Forelimb muscle (tissue), 1 donor: ENCODE data around the gene RNASE11. TPM values are rescaled to one million over a fixed set of nuclear protein-coding genes. Genes with fewer than 3 reads are reported as not detected.
"Not testable (repeated sequence)": the region's sequence is repeated elsewhere in the genome, so short reads cannot be mapped to it uniquely, and the experiment has no call there.

Source experiments
- DNase-seq: peaks from one replicate; pipeline ENCODE4 v3.0.0-alpha.2; 2013; ENCODE audit warnings: low read depth
- polyA plus RNA-seq: library from polyadenylated mRNA; unstranded; fragments of 120-200 nt; gene quantifications from one replicate; pipeline ENCODE4 v1.2.1, GENCODE V29; 2013; ENCODE audit not compliant: insufficient read length

The RNASE11 gene
- not detected for polyA plus RNA-seq

DNA sequence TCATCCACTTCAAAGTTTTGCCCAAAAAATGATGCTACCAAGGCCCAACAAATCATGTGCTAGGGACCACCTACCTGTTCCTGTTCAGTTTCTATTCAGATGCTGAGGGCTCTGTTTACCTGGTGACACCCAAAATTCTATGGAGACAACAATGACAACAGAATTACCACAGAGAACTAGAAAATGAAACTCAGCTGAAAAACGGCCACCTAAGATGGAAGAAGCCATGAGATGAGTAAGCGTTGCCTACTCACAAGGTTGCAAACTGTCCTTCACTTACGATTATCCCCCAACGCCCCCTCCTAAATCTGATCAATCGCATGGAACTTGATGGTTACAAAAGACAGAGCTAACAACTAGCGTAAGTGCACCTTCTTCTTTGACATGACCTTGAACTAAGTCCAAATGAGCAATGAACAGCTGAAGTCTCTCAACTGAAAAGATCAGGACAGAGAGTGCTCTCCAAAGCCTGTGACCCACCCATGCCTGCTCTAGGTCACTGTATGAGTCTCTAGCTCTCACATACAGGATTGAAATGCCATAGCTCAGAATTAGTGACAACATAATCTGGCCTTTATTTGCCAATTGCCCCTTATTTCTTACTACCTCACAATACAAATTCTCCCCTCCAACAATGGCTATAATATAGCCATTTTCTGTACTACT is at the start of gene RNASE11:
Gene RNASE11 (minus strand): TSS at position 513 of the 666 bp plus-strand sequence.
- DNase-seq = no peak

DNA sequence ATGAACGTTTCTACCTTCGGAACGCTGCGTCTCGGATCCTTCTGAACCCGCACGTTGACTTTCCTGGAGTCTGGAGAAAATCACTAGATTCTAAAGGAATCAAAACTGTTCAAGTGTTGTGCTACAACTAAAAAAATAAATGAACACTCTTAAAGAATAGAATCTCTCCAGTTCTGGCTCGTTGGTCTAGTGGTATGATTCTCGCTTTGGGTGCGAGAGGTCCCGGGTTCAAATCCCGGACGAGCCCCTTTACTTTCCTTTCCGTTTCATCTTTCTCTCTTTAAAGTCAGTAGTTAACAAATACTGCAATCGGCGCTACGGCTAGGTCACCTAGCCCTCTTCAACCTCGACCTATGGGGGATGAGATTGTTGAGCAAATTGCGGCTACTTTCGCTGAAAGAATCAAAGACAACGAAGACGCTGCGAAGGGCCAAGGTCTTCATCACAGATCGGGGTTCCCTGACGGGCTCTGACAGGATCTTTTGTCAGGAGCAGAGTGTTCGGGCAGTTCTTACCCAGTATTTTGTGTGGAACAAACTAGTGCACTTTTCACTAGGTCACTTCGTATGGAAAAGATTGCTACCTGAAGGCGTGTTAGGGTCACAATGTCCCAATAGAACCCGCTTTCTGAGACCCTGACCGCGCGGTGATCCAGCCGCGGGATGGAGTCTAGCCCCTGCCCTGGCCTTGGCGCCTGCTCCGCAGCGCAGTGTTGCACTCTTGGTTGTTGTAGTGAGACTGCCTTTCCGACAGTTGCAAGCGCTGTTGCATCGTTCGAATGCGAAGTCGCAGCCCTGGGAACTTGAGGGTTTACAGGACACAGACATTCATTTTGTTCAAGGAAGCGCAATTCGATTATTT is 45.3 kb upstream of the RNASE11 start:
- no peak for DNase-seq

DNA sequence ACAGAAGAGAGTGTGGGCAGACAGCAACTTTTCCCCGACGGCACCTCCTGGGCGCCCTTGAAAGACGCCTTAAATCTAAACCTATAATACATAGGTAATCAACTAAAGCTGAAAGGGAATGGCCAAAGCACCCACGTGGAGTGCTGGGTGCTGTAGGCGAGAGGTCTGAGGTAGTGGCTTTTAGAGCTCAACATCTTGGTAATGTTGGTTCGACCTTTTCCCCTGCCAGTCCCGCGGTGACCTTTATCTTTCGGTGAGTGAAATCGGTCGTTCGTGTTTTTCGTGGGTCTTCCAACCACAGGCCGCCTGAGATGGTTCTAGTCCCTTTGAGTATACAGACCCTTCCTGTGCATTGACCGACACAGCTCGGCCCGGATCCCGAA is 44.6 kb upstream of the RNASE11 start:
- DNase-seq = no peak

DNA sequence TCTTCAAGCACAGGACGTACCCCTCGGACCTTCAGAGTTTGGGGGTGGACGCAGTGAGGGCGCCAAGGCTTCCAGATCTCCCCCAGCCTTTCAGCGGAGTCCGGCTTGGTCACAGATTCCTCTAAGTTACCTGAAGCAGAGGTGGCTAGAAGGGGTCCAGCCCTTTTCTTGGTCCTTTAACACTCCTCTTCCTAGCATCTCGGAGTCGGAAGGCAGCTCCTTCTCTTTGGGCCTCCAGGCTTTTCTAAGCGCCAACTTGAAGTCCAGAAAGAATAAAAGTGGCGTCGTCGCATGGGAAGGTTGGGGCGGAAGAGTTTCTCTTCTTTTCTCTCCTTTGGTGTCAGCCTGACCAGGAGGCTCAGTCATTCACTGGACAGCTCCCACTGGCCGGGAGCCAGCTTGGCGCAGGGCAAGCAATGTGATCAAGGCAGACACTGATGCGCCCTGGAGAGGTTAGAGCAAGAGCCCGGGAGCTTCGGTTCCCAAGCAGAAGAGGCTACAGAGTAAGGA is 44.1 kb upstream of the RNASE11 start:
- DNase-seq = no peak

DNA sequence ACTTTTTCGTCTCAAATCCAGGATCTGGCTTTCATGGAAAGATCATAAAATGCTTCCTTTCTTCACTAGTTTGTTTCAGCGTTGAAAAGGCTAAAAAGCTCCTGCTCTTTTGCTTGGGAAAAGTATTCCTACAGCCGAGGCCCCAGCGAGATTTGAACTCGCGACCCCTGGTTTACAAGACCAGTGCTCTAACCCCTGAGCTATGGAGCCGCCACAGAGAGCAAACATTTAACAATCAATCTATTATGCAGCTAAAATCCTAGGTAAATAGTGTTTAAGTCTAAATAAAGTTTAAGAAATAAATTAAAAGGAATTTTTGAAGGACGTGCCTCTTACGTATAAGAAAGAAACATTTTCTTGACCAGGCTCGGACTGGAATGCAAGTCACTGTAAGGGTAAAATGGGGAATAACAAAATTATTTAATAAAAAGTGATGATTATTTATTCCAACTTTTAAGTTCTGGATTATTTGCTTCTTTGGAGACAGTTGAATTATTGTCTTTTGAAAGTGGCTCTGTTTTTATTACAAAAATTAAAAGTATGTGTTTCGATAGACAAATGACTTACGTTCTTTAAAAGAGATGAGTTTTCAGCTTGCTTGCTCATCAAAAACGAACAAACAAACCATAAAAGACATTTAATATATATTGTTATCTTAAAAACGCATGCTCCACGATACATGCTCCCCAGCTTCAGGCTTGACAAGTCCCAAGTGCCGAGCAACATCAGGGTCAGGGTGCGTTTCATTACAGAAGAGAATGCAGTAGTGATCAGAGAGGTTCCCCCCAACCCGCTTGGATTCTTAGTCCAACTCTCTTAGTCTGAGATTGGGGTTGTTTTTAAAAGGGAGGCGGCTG is 43.5 kb upstream of the RNASE11 start:
- DNase-seq = no peak

GRCh38 chr14:20630340-20631022 is 42.7 kb upstream of the RNASE11 start:
- no peak for DNase-seq

DNA sequence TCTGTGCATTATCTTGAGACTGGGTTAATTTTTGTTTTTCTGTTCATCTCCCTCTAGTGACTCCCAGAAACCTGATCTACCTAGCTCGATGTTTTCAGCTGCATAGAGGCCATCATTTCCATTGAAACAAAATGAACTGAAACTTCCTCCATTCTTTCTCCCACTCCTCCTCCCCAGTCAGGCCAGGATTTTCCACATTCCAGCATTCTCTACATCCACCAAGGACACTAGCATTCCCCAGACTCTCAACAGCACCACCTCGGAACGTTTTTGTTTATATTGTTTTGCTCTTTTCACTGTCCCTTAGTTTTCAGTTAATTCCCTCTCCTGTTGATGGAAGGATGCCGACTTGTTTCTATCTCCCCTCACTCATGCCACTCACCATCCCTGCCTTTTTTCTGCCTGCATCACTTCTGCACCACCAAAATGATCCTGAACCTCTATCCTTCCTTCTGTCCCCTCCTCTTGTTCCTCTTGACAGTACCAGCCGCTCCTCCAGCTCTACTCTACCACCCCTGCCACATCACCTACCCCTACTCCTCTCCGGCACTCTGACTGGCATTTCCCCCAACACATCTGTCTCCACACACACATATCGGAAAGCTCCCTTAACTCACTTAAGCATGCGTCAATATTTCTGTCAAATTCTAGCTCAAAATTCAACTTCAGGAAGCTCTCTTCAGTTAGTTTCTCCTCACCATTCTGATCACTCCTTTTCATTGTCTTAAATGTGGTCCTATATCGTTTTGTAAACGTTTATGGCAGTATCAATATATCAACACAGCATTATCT is 40.5 kb upstream of the RNASE11 start:
- no peak for DNase-seq

- no peak for DNase-seq
These were observed 39.7 kb upstream of the RNASE11 start for GRCh38 chr14:20627346-20628027.

GRCh38 chr14:20626274-20626673 is 38.5 kb upstream of the RNASE11 start:
- no peak for DNase-seq

- DNase-seq = no peak
These were observed 36.8 kb upstream of the RNASE11 start for GRCh38 chr14:20624495-20625070.

DNA sequence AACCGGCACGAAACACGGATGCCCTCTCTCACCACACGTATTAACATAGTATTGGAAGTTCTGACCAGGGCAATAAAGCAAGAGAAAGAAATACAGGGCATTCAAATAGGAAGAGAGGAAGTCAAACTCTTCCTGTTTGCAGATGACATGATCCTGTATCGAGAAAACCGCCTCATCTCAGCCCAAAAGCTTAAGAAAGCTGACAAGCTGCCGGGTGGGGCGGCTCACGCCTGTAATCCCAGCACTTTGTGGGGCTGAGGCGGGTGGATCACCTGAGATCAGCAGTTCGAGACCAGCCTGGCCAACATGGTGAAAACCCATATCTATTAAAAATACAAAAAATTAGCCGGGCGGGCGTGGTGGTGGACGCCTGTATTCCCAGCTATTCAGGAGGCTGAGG is 36.0 kb upstream of the RNASE11 start:
- DNase-seq = no peak

- DNase-seq = no peak
These were observed 35.1 kb upstream of the RNASE11 start for GRCh38 chr14:20622816-20623291.

DNA sequence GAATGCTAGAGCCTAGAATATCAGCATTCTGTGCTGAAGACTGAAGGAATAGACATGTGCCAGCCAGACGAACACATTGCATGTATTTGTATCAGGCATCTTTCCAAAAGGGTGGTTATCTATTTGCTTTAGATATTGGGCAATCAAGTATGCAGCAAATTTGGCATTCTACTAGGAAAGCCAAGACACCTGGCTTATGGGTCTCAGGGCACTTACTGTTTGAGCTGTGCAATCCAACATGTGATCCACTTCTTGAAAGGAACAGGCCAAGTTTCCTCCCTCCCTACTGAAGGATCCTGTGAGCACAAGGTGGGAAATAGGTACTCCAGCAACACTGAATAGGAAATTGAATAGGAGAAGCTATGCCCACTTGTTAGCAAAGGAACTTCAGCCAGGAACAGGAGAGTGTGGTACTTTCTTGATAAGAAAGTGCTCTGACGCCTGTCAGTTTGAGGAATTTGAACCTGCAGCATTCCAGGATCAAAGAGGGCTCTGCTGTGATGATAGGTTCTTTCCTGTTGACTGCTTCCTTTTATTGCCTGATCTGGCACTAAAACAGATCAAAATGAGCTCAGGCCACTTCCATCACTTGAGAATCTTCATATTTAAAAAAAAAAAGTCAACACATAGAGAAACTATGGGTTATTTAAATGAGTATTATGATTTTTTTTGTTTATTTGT is 33.1 kb upstream of the RNASE11 start:
- no peak for DNase-seq

DNA sequence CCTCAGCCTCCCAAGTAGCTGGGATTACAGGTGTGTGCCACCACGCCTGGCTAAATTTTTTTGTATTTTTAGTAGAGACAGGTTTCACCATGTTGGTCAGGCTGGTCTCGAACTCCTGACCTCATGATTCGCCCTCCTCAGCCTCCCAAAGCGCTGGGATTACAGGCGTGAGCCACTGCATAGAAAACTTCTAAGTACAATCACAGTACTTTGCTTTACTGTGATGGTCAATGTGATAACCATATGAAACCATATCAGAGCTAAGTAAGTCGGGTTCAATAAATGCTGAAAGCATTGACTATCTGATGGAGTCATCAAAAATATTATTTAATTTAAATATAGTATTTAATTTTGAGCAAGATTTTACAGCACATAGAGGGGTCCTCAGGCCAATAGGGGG is 31.9 kb upstream of the RNASE11 start:
- not testable (repeated sequence) for DNase-seq

- DNase-seq = no peak
These were observed 30.5 kb upstream of the RNASE11 start for GRCh38 chr14:20618271-20618749.

- DNase-seq = no peak
These were observed 29.6 kb upstream of the RNASE11 start for GRCh38 chr14:20617138-20618003.

DNA sequence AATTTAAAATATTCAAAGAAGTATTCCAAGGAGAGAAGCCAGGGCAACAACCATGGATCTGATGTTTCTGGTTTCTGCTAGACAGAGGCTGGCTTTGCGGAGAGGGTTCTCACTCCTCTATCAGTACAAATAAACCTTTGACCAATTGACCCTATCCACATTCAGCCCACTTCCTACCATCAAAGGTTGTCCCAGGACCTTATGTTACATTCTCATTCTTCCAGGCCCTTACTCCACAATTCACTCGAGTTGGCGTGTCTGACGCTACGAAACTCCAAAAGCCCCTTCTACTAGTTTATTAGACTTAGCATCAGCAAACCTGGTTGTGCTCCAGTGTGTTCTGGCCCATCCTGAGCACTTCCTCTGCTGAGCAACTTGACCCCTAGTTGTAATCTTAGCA is 28.2 kb upstream of the RNASE11 start:
- no peak for DNase-seq
